K562 (cell line): Measurements from ENCODE around the gene CREB5. TPM values are rescaled to one million over a fixed set of nuclear protein-coding genes. Genes with fewer than 3 reads are reported as not detected.

Experiments
- ATAC-seq: fragments of 200-7000 bp; cut with Tn5 transposase; 3 replicates; pipeline ENCODE4 v1.9.1; 2020; ENCODE audit warnings: moderate library complexity
- BruUV-seq: library from RNA; stranded (reverse); fragments of 400-500 nt; replicated peaks from 2 replicates; lab custom pipeline; 2021; lab: Mats Ljungman, UMichigan
- CTCF ChIA-PET: fragments of 300-600 bp; formaldehyde crosslinking; extraction: SDS; loops from one replicate; lab custom pipeline; 2021; ENCODE audit warnings: low intra/inter-chr PET ratio; lab: Yijun Ruan, JAX
- POLR2A ChIA-PET: fragments of 300-600, 350-650 bp; sonication (Branson Sonifier 250); formaldehyde crosslinking; extraction: SDS; loops from one replicate; lab custom pipeline; 2021; ENCODE audit warnings: antibody characterized with exemption, inconsistent platforms; lab: Yijun Ruan, JAX
- DNase-seq, 4 experiments: peaks; one replicate each; pipeline versions ENCODE4 v3.0.0 to v3.0.0-alpha.2; 2011 to 2018; ENCODE audit warnings: low spot score in 3 of 4, mixed read lengths in 3 of 4; ENCODE audit errors: extremely low read depth in 1 of 4
- FAIRE-seq: peaks from 2 replicates; lab custom pipeline; 2011; peaks lifted over from hg19 to GRCh38; lab: Jason Lieb, UNC
- H2AFZ ChIP-seq: 2 replicates; pipeline ENCODE4 v1.6.0; 2011; ENCODE audit warnings: low read depth, low read length, control low read depth, inconsistent platforms
- H3K27ac ChIP-seq: fragments of 200-600 bp; 3 replicates; pipeline ENCODE4 v1.8.0; 2011; ENCODE audit warnings: low read depth, mild to moderate bottlenecking, control low read depth, inconsistent platforms, low read length, moderate library complexity, mixed read lengths; ENCODE audit errors: extremely low read depth
- H3K27me3 ChIP-seq, 2 experiments: fragments of 300-600 bp in 1 of 2; 2 replicates in 1 of 2; 3 replicates in 1 of 2; pipeline versions ENCODE4 v1.6.0 to v1.8.0; 2011; ENCODE audit warnings: inconsistent platforms in 2 of 2, low read length in 2 of 2, mild to moderate bottlenecking in 1 of 2, mixed read lengths in 1 of 2, moderate library complexity in 1 of 2; ENCODE audit not compliant: control insufficient read depth in 2 of 2, insufficient read depth in 2 of 2
- H3K36me3 ChIP-seq: fragments of 300-600 bp; 3 replicates; pipeline ENCODE4 v1.8.0; 2011; ENCODE audit warnings: mild to moderate bottlenecking, low read length, inconsistent platforms; ENCODE audit not compliant: control insufficient read depth, insufficient read depth
- H3K4me1 ChIP-seq, 2 experiments: fragments of 200-600 bp in 1 of 2; replicated peaks in 1 of 2; 2 replicates in 1 of 2; 3 replicates in 1 of 2; pipeline versions ENCODE4 v1.5.1 to v1.8.0; 2011; ENCODE audit warnings: inconsistent platforms in 2 of 2, low read length in 2 of 2, mild to moderate bottlenecking in 1 of 2, mixed read lengths in 1 of 2, moderate library complexity in 1 of 2; ENCODE audit not compliant: control insufficient read depth in 2 of 2, insufficient read depth in 2 of 2
- H3K4me2 ChIP-seq: 2 replicates; pipeline ENCODE4 v1.6.1; 2011; ENCODE audit warnings: low read length, control low read depth, inconsistent platforms, mixed read lengths; ENCODE audit not compliant: insufficient read depth
- H3K4me3 ChIP-seq: fragments of 200-600 bp; sonication (generic), shearing (Covaris generic); 2 replicates; pipeline ENCODE4 v1.5.1; 2016; ENCODE audit warnings: control low read depth, inconsistent platforms
- H3K79me2 ChIP-seq: fragments of 200-600 bp; 3 replicates; pipeline ENCODE4 v1.8.0; 2011; ENCODE audit warnings: low read length, inconsistent platforms; ENCODE audit not compliant: control insufficient read depth, insufficient read depth
- H3K9ac ChIP-seq, 2 experiments: 2 replicates each; pipeline versions ENCODE4 v1.6.0 to v1.6.1; 2011; ENCODE audit warnings: low read depth in 2 of 2, low read length in 2 of 2, control low read depth in 1 of 2, inconsistent platforms in 1 of 2, mild to moderate bottlenecking in 1 of 2, mixed read lengths in 1 of 2; ENCODE audit not compliant: insufficient read depth in 1 of 2
- H3K9me1 ChIP-seq: one replicate; pipeline ENCODE4 v1.6.0; 2011; ENCODE audit warnings: inconsistent platforms, mild to moderate bottlenecking, low read length, moderate library complexity; ENCODE audit not compliant: control insufficient read depth, insufficient read depth
- H3K9me3 ChIP-seq: replicated peaks from 2 replicates; pipeline ENCODE4 v1.5.1; 2011; ENCODE audit warnings: low read depth, low read length, inconsistent platforms; ENCODE audit not compliant: control insufficient read depth, insufficient read depth
- H4K20me1 ChIP-seq: replicated peaks from 2 replicates; pipeline ENCODE4 v1.6.1; 2011; ENCODE audit warnings: low read length, inconsistent platforms, mixed read lengths; ENCODE audit not compliant: control insufficient read depth, insufficient read depth
- CBX5 ChIP-seq: IDR thresholded peaks from 2 replicates; pipeline ENCODE4 v1.6.1; 2014; ENCODE audit warnings: low read depth, borderline replicate concordance
- CTCF ChIP-seq, 3 experiments: IDR thresholded peaks in 2 of 3; conservative IDR thresholded peaks in 1 of 3; 2 replicates each; pipeline ENCODE4 v1.5.1; 2011 to 2012; ENCODE audit warnings: low read length in 3 of 3, mild to moderate bottlenecking in 3 of 3, control low read depth in 2 of 3, improper control_type of control experiment in 1 of 3, inconsistent platforms in 1 of 3, low read depth in 1 of 3, mixed read lengths in 1 of 3, moderate library complexity in 1 of 3; ENCODE audit not compliant: insufficient read depth in 2 of 3
- MTA1 ChIP-seq: fragments of 450-650 bp; IDR thresholded peaks from 2 replicates; pipeline ENCODE4 v1.6.1; 2017; ENCODE audit warnings: borderline replicate concordance
- XRCC3 ChIP-seq: fragments of 450-650 bp; IDR thresholded peaks from 2 replicates; pipeline ENCODE4 v1.6.1; 2017; ENCODE audit warnings: mild to moderate bottlenecking, moderate library complexity
- ZKSCAN8 ChIP-seq: fragments of 200-800 bp; sonication (Bioruptor generic); IDR thresholded peaks from 2 replicates; pipeline ENCODE4 v1.6.1; 2016; ENCODE audit warnings: missing genetic modification characterization, missing compliant biosample characterization
- ZNF197 ChIP-seq: fragments of 200-800 bp; sonication (Bioruptor generic); IDR thresholded peaks from 2 replicates; pipeline ENCODE4 v1.6.1; 2016; ENCODE audit warnings: low read depth, missing genetic modification characterization, missing compliant biosample characterization
- ZNF644 ChIP-seq: fragments of 200-800 bp; sonication (Bioruptor generic); IDR thresholded peaks from 2 replicates; pipeline ENCODE4 v1.6.1; 2016; ENCODE audit warnings: low read depth, missing genetic modification characterization, missing compliant biosample characterization
- WGBS: fragments of 100-300 bp; shearing (Covaris generic); methylation state at CpG from one replicate; pipeline ENCODE4 v1.1.6; 2016; ENCODE audit warnings: low coverage, mixed read lengths; ENCODE audit not compliant: insufficient coverage; ENCODE audit errors: missing lambda C conversion rate; 5-methylcytosine and 5-hydroxymethylcytosine counted together
- in situ Hi-C: fragments of 300-500 bp; cut with MboI; formaldehyde crosslinking; loops from 4 replicates; pipeline ENCODE4 v1.15.0; 2018; ENCODE audit warnings: inconsistent platforms, mixed read lengths
- intact Hi-C: fragments of 100-400 bp; cut with micrococcal nuclease; formaldehyde crosslinking; loops from 2 replicates; pipeline ENCODE4 v1.14.2; 2022
- polyA plus RNA-seq, 8 experiments: library from polyadenylated mRNA; depleted of rRNA in 4 of 8; stranded (reverse) in 5 of 8; unstranded in 3 of 8; fragments of >200 nt; fragmentation: Nextera tagmentation in 2 of 8; fragmentation: Illumina TruSeq in 1 of 8; extraction: Ambion mirVana in 2 of 8; extraction: Trizol in 1 of 8; gene quantifications; 2 replicates each; pipeline versions ENCODE4 v1.2.1 to v1.2.3, GENCODE V29; 2011 to 2014; ENCODE audit warnings: inconsistent platforms in 1 of 8, missing spikeins in 1 of 8
- total RNA-seq, 7 experiments: library from RNA; depleted of rRNA in 6 of 7; stranded (reverse); fragments of >200 nt in 6 of 7; fragmentation: Illumina TruSeq in 2 of 7; extraction: Trizol in 2 of 7; gene quantifications; 2 replicates each; pipeline versions ENCODE4 v1.2.1 to v1.2.3, GENCODE V29; 2011 to 2021; ENCODE audit warnings: low replicate concordance in 1 of 7

The CREB5 gene
- total and polyA plus RNA-seq, 9 of the 15 experiments (the other 6 are each of a cell fraction or from before 2014, with no cell fraction given) = 0.33 to 6.4 (median 1.8) TPM

GRCh38 chr7:28389504-28390395, 22.6 kb upstream of the CREB5 start (continued):
- TF ChIP-seq CTCF (IDR thresholded peaks at IDR 0.05 in 2 of 3, conservative IDR thresholded peaks at IDR 0.05 in 1 of 3; ENCODE audit: insufficient read depth in 2 of 3, low read depth in 1 of 3, low read length in 3 of 3) = peak; percentile 39 to 79 (median 63); a peak in 5 of 6 replicates

- FAIRE-seq = no peak
- no peak overlapping the region for H3K4me3 ChIP-seq
- H3K9ac ChIP-seq = no peak overlapping the region
- no peaks in the 10 kb centered on the region for H3K79me2 ChIP-seq
- ATAC-seq = no peak
- in situ Hi-C loops (loop anchor here (10.0 kb wide), 1 partner anchor 234 kb away; no protein-coding TSS in a partner anchor), intact Hi-C loops (no loop called here)
- H3K9me1 ChIP-seq = no peaks in the 10 kb centered on the region
- H3K4me1 ChIP-seq = no peaks in the 10 kb centered on the region
- no peaks in the 10 kb centered on the region for H3K27me3 ChIP-seq
- BruUV-seq = no TSS peak
- DNase-seq = no peak
- H4K20me1 ChIP-seq = no peaks in the 10 kb centered on the region
- H3K27ac ChIP-seq = no peak overlapping the region
- no peak overlapping the region for H3K4me2 ChIP-seq
- H2AFZ ChIP-seq = no peak overlapping the region
- WGBS = 0% methylated on average over 3 of the region's 3 CpGs
- ChIA-PET POLR2A (no interaction called here), CTCF (interaction anchor here (0.6 to 1.8 kb wide), 3 partner anchors 61 to 464 kb away, joined by 4 to 13 read pairs (median 5); no protein-coding TSS in a partner anchor)
- no peaks in the 10 kb centered on the region for H3K36me3 ChIP-seq
- no peak for TF ChIP-seq XRCC3
- TF ChIP-seq ZNF644 = no peak
- TF ChIP-seq ZKSCAN8 (CRISPR knock-in tag) = no peak
- TF ChIP-seq MTA1 = no peak
- TF ChIP-seq ZNF197 (CRISPR knock-in tag) = no peak
- TF ChIP-seq CBX5 = no peak
- TF ChIP-seq, all 486 proteins: peak for 0
- H3K9me3 ChIP-seq = no peaks in the 10 kb centered on the region
Measured at GRCh38 chr7:28390426-28390825, 21.9 kb upstream of the CREB5 start.
